ENCODE data around the gene NAALADL2. TPM values are rescaled to one million over a fixed set of nuclear protein-coding genes. Genes with fewer than 3 reads are reported as not detected.

Gene NAALADL2
- total and polyA plus RNA-seq, 2 of the 8 experiments (the other 6 are each of a cell fraction or from before 2014, with no cell fraction given) = 0.12 to 0.22 TPM

DNA sequence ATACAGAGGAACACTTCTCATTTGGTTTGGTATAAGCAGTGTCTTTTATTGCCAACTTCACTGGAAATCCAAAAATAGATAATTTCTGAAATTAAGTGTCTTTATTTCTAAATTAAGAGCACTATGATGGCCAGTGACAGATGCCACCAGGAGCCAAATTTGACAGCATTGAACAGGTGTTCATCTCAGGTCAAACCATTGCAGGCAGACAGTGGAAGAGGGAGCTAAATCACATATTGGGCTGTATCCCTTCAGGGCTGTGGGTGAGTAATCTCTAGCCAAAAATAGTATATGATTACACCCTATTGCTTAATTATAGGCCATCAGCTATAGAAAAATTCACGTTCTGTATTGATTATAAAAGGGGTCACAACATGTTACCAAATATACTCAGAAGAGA, 457.7 kb downstream of the NAALADL2 start (continued):
- TF ChIP-seq TCF12 (IDR thresholded peaks at IDR 0.05; ENCODE audit: low read depth, low read length) (no peak), POU5F1 (IDR thresholded peaks at IDR 0.05; ENCODE audit: low read depth, low read length) (no peak), RFX5 (IDR thresholded peaks at IDR 0.05; ENCODE audit: borderline replicate concordance, low read depth, low read length) (no peak), SP4 (IDR thresholded peaks at IDR 0.05; ENCODE audit: low read length) (no peak)
- TF ChIP-seq, protein P1, sequence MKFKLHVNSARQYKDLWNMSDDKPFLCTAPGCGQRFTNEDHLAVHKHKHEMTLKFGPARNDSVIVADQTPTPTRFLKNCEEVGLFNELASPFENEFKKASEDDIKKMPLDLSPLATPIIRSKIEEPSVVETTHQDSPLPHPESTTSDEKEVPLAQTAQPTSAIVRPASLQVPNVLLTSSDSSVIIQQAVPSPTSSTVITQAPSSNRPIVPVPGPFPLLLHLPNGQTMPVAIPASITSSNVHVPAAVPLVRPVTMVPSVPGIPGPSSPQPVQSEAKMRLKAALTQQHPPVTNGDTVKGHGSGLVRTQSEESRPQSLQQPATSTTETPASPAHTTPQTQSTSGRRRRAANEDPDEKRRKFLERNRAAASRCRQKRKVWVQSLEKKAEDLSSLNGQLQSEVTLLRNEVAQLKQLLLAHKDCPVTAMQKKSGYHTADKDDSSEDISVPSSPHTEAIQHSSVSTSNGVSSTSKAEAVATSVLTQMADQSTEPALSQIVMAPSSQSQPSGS (IDR thresholded peaks at IDR 0.05; ENCODE audit: low read length) = no peak
